OCI-LY1 (cell line): Measurements from ENCODE around the gene ADGRV1.

ENCODE experiments used
- CTCF ChIP-seq: fragments of 200-600 bp; sonication (generic), shearing (Covaris generic); IDR thresholded peaks from 2 replicates; pipeline ENCODE4 v1.5.1; 2017; ENCODE audit warnings: mild to moderate bottlenecking, antibody characterized with exemption, low read length, moderate library complexity, mixed read lengths
- EZH2 ChIP-seq: fragments of 200-600 bp; sonication (generic), shearing (Covaris generic); IDR thresholded peaks from 2 replicates; pipeline ENCODE4 v1.8.0; 2017; ENCODE audit warnings: borderline replicate concordance, mixed run types, mild to moderate bottlenecking, antibody characterized with exemption, low read length, moderate library complexity, mixed read lengths

GRCh38 chr5:91175708-91176107, 617.1 kb downstream of the ADGRV1 start:
- no peak for TF ChIP-seq CTCF
- TF ChIP-seq EZH2 = no peak
